T-helper 2 cell treated with Interferon-gamma antibody and Interleukin-4, amounts not matched to agents 5 μg/mL and 100 μg/mL, for 36 hours (primary cell): Measurements from ENCODE around the gene SSC5D.

ENCODE experiments used
- DNase-seq: peaks from one replicate; pipeline ENCODE4 v3.0.0; 2021; ENCODE audit warnings: low spot score
- H3K27ac Mint-ChIP-seq: one replicate; pipeline ENCODE4 v1.8.0; 2021; ENCODE audit warnings: mild to moderate bottlenecking, mixed read lengths
- H3K27me3 Mint-ChIP-seq: one replicate; pipeline ENCODE4 v1.8.0; 2021; ENCODE audit warnings: low read depth, mixed read lengths
- H3K36me3 Mint-ChIP-seq: one replicate; pipeline ENCODE4 v1.8.0; 2021; ENCODE audit warnings: low read depth, mixed read lengths
- H3K4me1 Mint-ChIP-seq: one replicate; pipeline ENCODE4 v1.8.0; 2021; ENCODE audit warnings: low read depth, mixed read lengths
- H3K4me3 Mint-ChIP-seq: one replicate; pipeline ENCODE4 v1.8.0; 2022; ENCODE audit warnings: mild to moderate bottlenecking, moderate library complexity, mixed read lengths
- H3K9me3 Mint-ChIP-seq: one replicate; pipeline ENCODE4 v1.8.0; 2021; ENCODE audit warnings: mixed read lengths

Gene SSC5D

DNA sequence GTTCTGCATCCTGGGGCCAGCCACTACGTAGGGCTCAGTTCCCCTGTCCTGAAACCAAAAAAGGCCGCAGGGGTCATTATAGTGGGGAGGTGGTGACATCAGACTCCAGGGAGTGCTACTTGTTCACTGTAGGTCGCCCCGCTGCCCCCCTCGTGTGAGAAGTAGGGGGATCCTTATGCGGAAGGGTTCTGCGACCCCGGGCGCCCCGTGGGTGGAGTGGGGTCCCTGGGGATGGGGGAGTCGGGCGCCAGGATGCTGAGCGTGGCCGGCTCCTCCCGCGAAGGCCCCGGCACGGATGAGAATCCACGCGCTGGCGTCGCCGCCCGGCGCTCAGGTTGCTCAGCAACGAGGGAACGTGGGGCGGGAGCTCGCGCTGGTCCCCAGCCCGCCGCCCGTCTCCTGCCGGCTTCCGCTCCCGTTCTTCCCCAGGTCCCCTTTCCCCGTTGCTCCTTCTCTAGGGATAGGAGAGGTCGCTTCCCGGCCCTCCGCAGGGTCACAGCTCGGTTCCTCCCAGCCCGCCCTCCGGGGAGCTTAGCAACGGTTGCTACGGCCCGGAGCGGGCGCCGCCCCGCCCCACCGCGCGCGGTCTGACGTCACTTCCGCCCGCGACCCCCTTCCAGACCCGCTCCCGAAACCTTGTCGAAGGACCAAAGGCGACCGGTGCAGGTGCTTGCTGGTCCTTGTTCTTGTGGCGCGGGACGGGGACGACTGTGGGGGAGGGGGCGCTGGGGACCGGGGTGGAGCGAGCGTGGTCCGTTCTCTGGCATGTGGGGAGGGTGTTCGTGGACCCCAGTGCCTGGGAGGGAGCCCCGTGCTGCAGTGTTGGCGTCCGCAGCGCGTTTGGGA is 3.4 kb upstream of the SSC5D start, which contains the start of gene NAT14:
Gene NAT14, plus strand, starts transcription at position 596 of the 846 bp plus-strand sequence. CDS start 521 bp downstream, outside the sequence.
- H3K4me1 Mint-ChIP-seq, result peaks cover 1% of the 10 kb centered on the region

DNA sequence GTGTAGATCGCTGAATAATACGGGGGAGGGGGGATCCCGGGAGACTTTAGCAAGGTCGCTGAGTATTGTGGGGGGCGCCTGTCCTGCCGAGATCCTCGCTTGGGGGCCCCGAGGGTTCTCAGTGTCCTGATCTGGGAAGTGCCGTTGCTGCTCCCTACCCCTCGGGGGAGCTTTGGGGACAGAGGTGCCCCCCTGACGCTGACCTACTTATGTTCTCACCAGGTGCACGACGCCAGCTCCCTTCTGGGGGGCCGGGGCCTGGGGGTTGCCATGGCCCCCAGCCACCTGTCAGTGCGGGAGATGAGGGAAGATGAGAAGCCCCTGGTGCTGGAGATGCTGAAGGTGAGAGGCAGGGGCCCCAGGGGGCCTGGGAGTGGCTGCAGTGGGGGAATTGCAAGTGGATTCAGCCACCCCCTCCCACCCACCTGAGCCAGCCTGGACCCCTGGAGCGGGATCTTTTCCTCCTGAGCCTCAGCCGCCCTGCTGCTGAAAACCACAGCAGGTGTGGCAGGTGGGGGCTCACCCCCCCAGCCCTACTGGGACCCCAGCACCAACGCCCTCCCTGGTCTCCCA is 2.7 kb upstream of the SSC5D start:
- H3K4me3 Mint-ChIP-seq, result peak overlapping the region; percentile 75
- no peak for DNase-seq
- peak overlapping the region; percentile 70 for H3K27ac Mint-ChIP-seq
- H3K36me3 Mint-ChIP-seq, result no peaks in the 10 kb centered on the region
- H3K27me3 Mint-ChIP-seq, result no peaks in the 10 kb centered on the region
- no peaks in the 10 kb centered on the region for H3K9me3 Mint-ChIP-seq
- peaks cover 1% of the 10 kb centered on the region for H3K4me1 Mint-ChIP-seq

More for the DNA sequence above, 3.4 kb upstream of the SSC5D start, which contains the start of gene NAT14:
- peaks cover 1% of the 10 kb centered on the region for H3K36me3 Mint-ChIP-seq
- peak within 1 kb of the TSS; percentile 75 for H3K4me3 Mint-ChIP-seq
- H3K9me3 Mint-ChIP-seq, result no peaks in the 10 kb centered on the region
- H3K27me3 Mint-ChIP-seq, result no peaks in the 10 kb centered on the region
- DNase-seq, result peak; percentile 60
- H3K27ac Mint-ChIP-seq, result peak within 1 kb of the TSS; percentile 70

GRCh38 chr19:55486043-55486970 is 1.9 kb upstream of the SSC5D start:
- Mint-ChIP-seq H3K27ac (peak overlapping the region; percentile 34), H3K27me3 (no peaks in the 10 kb centered on the region), H3K36me3 (no peaks in the 10 kb centered on the region), H3K4me3 (peak overlapping the region; percentile 58), H3K4me1 (peaks cover 1% of the 10 kb centered on the region), H3K9me3 (no peaks in the 10 kb centered on the region)
- DNase-seq, result no peak

DNA sequence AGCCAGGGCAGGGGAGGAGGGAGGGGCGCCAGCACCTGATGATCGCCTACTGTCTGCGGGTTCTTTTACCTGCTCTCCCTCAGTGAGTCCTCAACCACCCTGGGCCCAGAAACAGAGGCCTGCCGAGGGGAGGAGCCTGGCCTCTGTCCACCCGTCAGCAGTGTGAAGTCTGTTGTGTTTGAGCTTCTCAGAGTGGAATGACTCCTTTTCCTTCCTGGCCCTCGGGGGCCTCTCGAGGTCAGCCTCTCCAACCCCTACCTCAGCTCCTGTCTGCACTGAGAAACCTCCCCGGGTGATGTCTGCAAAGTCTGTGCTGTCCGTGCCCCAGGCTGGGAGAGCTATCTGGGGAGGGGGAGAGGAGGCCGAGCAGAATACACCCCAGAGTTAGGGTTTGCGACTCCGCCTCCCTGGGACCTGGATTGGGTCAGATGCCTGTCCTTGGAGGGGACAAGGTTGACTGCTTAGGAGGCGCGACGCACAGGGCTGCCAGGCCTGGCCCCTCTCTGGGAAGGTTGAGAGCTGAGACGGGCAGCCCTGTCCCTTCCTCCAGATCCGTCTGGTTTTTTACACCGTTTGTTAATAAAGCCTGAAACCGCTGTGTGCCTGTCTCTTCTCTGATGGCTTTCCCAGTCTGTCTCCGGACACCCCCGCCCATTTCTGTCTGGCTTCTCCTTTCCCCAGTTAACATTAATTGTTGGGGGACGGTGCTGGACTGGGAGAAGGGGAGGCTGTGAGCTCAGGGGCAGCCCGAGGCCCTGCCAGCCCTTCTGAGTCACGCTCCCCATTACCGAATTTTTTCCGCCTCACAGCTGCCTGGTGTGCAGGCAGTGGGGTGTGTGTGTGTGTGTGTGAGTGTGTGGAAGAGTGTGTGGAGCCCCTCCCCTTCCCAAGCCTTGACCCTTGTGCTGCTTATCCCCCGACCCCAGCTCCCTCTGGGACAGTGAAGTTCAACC is 989 bp upstream of the SSC5D start:
- H3K27ac Mint-ChIP-seq, result no peak overlapping the region
- H3K4me3 Mint-ChIP-seq, result peak overlapping the region; percentile 26
- DNase-seq, result peak; percentile 40
- no peaks in the 10 kb centered on the region for H3K9me3 Mint-ChIP-seq
- peaks cover 1% of the 10 kb centered on the region for H3K4me1 Mint-ChIP-seq
- no peaks in the 10 kb centered on the region for H3K36me3 Mint-ChIP-seq
- H3K27me3 Mint-ChIP-seq, result peaks cover 2% of the 10 kb centered on the region

DNA sequence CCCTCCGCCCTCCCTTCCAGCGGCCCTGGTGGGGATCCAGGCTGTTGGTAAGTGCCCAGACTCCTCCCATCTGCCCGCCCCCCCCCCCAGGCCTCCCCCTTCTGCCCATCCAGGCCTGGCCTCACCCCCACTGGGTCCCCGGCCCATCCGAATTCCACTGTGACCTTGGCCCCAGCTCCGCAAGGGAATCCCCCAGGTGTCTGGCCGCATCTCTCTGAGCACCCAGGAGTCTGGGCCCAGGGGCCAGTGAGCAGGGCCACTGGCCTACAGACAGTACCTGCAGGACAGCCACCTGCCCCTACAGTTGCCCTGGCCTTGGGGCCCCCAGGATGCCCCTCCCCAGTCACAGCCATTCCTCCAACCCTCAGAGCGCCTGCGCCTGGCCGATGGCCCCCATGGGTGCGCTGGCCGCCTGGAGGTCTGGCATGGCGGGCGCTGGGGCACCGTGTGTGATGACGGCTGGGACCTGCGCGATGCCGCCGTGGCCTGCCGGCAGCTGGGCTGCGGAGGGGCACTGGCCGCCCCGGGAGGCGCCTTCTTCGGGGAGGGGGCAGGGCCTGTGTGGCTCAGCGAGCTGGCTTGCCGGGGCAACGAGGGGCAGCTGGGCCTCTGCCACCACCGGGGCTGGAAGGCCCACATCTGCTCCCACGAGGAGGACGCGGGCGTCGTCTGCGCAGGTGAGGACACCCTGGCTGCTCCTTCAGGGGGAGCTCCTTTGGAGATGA is 912 bp downstream of the SSC5D start:
- Mint-ChIP-seq H3K9me3 (no peaks in the 10 kb centered on the region), H3K27me3 (peaks cover 2% of the 10 kb centered on the region), H3K27ac (no peak overlapping the region), H3K4me3 (no peak overlapping the region), H3K36me3 (no peaks in the 10 kb centered on the region), H3K4me1 (peaks cover 1% of the 10 kb centered on the region)
- DNase-seq, result no peak

DNA sequence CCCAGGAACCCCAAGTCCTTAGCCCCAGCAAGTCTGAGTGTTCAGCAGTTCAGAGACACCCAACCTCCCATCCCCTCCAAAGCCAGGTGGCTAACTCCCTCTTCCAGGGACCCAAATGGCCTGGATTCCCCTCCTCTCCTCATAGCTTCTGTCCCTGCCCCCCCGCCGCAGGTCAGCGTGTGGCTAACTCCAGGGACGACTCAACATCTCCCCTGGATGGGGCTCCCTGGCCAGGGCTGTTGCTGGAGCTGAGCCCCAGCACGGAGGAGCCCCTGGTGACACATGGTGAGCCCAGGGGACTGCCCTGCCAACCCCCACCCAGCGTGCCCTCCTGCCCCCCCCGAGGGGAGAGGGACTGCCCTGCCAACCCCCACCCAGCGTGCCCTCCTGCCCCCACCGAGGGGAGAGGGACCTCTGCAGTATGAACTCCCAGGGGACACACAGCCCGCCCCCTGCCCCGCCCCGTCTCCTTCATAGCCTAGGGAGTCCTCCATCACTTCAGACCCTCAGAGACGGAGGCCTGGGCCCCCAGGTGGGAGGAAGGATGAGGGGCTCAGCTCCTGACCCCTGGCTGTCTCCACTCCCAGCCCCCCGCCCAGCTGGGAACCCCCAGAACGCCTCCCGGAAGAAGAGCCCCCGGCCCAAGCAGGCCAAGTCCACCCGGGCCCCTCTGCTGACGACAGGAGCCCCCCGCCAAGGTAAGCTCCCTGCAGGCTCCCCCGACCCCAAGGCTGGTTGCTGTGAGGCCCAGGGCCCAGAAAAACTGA is 1.7 kb downstream of the SSC5D start:
- Mint-ChIP-seq H3K27ac (no peak overlapping the region), H3K9me3 (no peaks in the 10 kb centered on the region), H3K36me3 (no peaks in the 10 kb centered on the region), H3K4me1 (peaks cover 1% of the 10 kb centered on the region), H3K4me3 (no peak overlapping the region), H3K27me3 (peaks cover 2% of the 10 kb centered on the region)
- no peak for DNase-seq

DNA sequence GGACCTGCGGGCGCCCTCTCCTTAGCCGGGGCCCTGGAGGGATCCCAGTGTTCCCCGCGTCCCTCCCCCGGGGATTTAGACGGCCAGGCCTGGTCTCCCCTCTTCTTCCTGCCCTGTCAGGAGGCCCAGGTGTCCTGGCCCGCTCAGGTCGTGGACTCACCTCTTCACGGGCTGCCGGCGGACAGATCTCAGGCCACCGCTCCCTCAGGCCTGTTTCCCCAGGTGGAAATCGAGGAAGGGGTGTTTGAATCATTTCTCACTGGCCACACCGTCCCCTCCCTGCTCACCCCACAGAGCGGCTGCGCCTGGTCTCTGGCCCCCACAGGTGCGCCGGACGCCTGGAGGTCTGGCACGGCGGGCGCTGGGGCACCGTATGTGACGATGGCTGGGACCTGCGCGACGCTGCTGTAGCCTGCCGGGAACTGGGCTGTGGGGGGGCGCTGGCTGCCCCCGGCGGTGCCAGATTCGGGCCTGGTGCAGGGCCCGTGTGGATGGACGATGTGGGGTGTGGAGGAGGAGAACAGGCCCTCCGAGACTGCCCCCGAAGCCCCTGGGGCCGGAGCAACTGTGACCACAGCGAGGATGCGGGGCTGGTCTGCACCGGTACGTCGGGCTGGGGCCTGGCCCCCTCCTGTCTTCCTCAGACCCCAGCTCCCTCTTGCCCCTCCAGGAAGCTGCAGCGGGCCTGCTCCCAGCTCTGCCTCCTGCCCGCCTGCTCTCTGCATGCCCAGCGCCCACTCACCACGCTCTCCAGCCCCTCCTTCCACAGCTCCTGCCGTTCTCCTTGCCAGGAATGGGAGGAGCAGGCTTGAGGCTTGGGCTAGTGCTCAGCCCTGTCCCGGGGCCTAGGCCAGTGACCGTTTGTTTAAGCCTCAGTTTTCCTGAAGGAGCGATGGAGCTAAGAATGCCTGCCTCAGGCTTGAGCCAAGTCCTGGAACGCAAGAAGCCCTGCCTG is 2.5 kb downstream of the SSC5D start:
- peaks cover 2% of the 10 kb centered on the region for H3K27me3 Mint-ChIP-seq
- no peak for DNase-seq
- no peaks in the 10 kb centered on the region for H3K9me3 Mint-ChIP-seq
- H3K4me3 Mint-ChIP-seq, result no peak overlapping the region
- no peaks in the 10 kb centered on the region for H3K36me3 Mint-ChIP-seq
- H3K27ac Mint-ChIP-seq, result no peak overlapping the region
- peaks cover 1% of the 10 kb centered on the region for H3K4me1 Mint-ChIP-seq

DNA sequence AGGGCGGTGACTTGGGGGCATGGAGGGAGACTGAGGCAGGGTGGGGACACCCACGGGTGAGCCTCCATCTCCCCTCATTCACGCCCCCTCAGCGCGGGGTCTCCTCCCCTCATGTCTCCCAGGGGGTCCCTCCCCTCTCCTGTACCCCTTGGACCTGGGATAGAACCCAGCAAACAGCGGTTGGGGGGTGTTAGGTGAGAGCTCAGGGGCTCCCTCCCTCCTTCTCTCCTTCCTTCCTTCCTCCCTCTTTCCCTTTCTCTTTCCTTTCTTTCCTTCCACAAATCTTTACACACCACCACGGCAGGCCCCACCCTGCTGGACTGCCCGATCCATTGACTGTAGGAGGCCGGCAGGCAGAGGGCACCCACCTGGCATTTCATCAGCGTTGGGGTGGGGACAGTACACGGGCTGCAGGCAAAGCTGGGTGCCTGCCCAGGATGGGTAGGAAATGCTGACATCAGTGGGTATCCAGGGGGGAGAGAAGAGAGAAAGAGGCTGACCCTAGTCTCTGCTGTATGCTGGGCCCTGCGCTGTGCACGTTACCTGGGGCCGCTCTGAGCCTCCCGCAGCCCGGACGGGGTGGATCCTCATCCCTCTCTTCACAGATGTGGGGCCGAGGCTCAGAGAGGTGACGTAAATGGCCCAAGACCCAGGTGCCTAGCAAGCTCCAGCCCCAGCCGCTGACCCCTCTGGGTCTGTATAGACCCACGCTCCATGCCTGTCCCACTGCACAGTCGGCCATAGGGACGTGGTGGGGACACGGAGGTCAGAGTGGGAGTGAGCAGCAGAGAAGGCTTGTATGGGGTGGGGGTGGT is 3.5 kb downstream of the SSC5D start:
- H3K36me3 Mint-ChIP-seq, result no peaks in the 10 kb centered on the region
- peaks cover 2% of the 10 kb centered on the region for H3K27me3 Mint-ChIP-seq
- H3K9me3 Mint-ChIP-seq, result no peaks in the 10 kb centered on the region
- no peak overlapping the region for H3K27ac Mint-ChIP-seq
- H3K4me3 Mint-ChIP-seq, result no peak overlapping the region
- H3K4me1 Mint-ChIP-seq, result no peaks in the 10 kb centered on the region
- DNase-seq, result no peak

DNA sequence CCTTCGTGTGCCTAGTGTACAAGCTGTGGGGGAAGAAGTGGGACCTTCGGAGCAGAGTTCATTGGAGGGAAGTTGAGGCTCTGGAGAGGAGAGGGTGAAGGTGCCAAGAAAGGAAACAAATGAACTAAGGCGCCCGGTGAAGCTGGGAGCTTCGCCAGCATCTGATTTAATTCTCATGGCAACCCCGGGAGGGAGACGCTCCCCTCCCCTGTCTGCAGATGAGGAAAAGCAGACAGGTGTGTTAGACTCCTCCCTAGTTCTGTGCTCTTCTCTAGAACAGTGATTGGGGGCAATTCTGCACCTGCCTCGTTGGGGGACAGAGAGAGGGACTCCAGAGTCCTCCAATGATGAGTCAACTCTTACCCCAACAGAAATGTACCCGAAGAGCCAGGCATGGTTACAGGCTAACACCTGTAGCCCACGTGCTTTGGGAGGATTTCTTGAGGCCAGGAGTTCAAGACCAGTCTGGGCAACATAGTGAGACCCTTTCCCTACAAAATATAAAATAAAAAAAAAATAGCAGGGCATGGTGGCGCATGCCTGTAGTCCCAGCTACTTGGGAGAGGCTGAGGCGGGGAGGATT is 4.2 kb downstream of the SSC5D start:
- Mint-ChIP-seq H3K9me3 (no peaks in the 10 kb centered on the region), H3K27ac (no peak overlapping the region), H3K36me3 (no peaks in the 10 kb centered on the region), H3K27me3 (peaks cover 2% of the 10 kb centered on the region), H3K4me3 (no peak overlapping the region), H3K4me1 (no peaks in the 10 kb centered on the region)
- DNase-seq, result no peak

GRCh38 chr19:55493052-55493644 is 4.9 kb downstream of the SSC5D start:
- no peaks in the 10 kb centered on the region for H3K9me3 Mint-ChIP-seq
- no peaks in the 10 kb centered on the region for H3K4me1 Mint-ChIP-seq
- no peaks in the 10 kb centered on the region for H3K36me3 Mint-ChIP-seq
- no peak overlapping the region for H3K27ac Mint-ChIP-seq
- H3K27me3 Mint-ChIP-seq, result peaks cover 2% of the 10 kb centered on the region
- H3K4me3 Mint-ChIP-seq, result no peak overlapping the region
- DNase-seq, result no peak
